ENCODE measurements around the gene ELL. TPM values are rescaled to one million over a fixed set of nuclear protein-coding genes. Genes with fewer than 3 reads are reported as not detected.

The ELL gene
- total RNA-seq, 1 donor from 2014 or later: 11.0 TPM

- no peak for TF ChIP-seq CTCF (IDR thresholded peaks at IDR 0.05; ENCODE audit: unreplicated experiment)
- H3K4me1 Mint-ChIP-seq (ENCODE audit: unreplicated experiment): peaks cover 5% of the 10 kb centered on the region
- H3K9me3 Mint-ChIP-seq (ENCODE audit: unreplicated experiment): no peaks in the 10 kb centered on the region
- H3K27ac Mint-ChIP-seq (ENCODE audit: unreplicated experiment): no peak overlapping the region
- no peaks in the 10 kb centered on the region for H3K36me3 Mint-ChIP-seq (ENCODE audit: low read depth, unreplicated experiment)
- DNase-seq (ENCODE audit: low spot score): no peak
- peaks cover 3% of the 10 kb centered on the region for H3K27me3 Mint-ChIP-seq (ENCODE audit: unreplicated experiment)
- H3K4me3 Mint-ChIP-seq (ENCODE audit: unreplicated experiment): no peak overlapping the region
These were observed 32.2 kb downstream of the ELL start for GRCh38 chr19:18489627-18490184.

- H3K9me3 Mint-ChIP-seq (ENCODE audit: unreplicated experiment): no peaks in the 10 kb centered on the region
- H3K4me3 Mint-ChIP-seq (ENCODE audit: unreplicated experiment): no peak overlapping the region
- TF ChIP-seq CTCF (IDR thresholded peaks at IDR 0.05; ENCODE audit: unreplicated experiment): peak; percentile 9
- H3K27me3 Mint-ChIP-seq (ENCODE audit: unreplicated experiment): peaks cover 3% of the 10 kb centered on the region
- no peak overlapping the region for H3K27ac Mint-ChIP-seq (ENCODE audit: unreplicated experiment)
- peak; percentile 62 for DNase-seq (ENCODE audit: low spot score)
- H3K36me3 Mint-ChIP-seq (ENCODE audit: low read depth, unreplicated experiment): no peaks in the 10 kb centered on the region
- H3K4me1 Mint-ChIP-seq (ENCODE audit: unreplicated experiment): peaks cover 5% of the 10 kb centered on the region
These were observed 32.8 kb downstream of the ELL start for GRCh38 chr19:18488838-18489626.

- H3K27me3 Mint-ChIP-seq (ENCODE audit: unreplicated experiment): peaks cover 1% of the 10 kb centered on the region
- no peak overlapping the region for H3K27ac Mint-ChIP-seq (ENCODE audit: unreplicated experiment)
- H3K36me3 Mint-ChIP-seq (ENCODE audit: low read depth, unreplicated experiment): no peaks in the 10 kb centered on the region
- H3K9me3 Mint-ChIP-seq (ENCODE audit: unreplicated experiment): no peaks in the 10 kb centered on the region
- H3K4me3 Mint-ChIP-seq (ENCODE audit: unreplicated experiment): no peak overlapping the region
- H3K4me1 Mint-ChIP-seq (ENCODE audit: unreplicated experiment): peaks cover 2% of the 10 kb centered on the region
- DNase-seq (ENCODE audit: low spot score): no peak
- peak; percentile 13 for TF ChIP-seq CTCF (IDR thresholded peaks at IDR 0.05; ENCODE audit: unreplicated experiment)
These were observed 33.5 kb downstream of the ELL start for GRCh38 chr19:18488403-18488723.

- DNase-seq (ENCODE audit: low spot score): no peak
- H3K4me3 Mint-ChIP-seq (ENCODE audit: unreplicated experiment): peak overlapping the region; percentile 49
- no peak overlapping the region for H3K27ac Mint-ChIP-seq (ENCODE audit: unreplicated experiment)
- peaks cover 1% of the 10 kb centered on the region for H3K27me3 Mint-ChIP-seq (ENCODE audit: unreplicated experiment)
- peaks cover 2% of the 10 kb centered on the region for H3K4me1 Mint-ChIP-seq (ENCODE audit: unreplicated experiment)
- TF ChIP-seq CTCF (IDR thresholded peaks at IDR 0.05; ENCODE audit: unreplicated experiment): no peak
- no peaks in the 10 kb centered on the region for H3K9me3 Mint-ChIP-seq (ENCODE audit: unreplicated experiment)
- H3K36me3 Mint-ChIP-seq (ENCODE audit: low read depth, unreplicated experiment): no peaks in the 10 kb centered on the region
These were observed 34.1 kb downstream of the ELL start for GRCh38 chr19:18487576-18488402.
